Measurements from ENCODE around the gene SPATA33. TPM values are rescaled to one million over a fixed set of nuclear protein-coding genes. Genes with fewer than 3 reads are reported as not detected.
"Not testable (repeated sequence)": the region's sequence is repeated elsewhere in the genome, so short reads cannot be mapped to it uniquely, and the experiment has no call there.

The SPATA33 gene
- total RNA-seq, 2 experiments from 2014 or later, result 6.3 to 7.1 TPM

DNA sequence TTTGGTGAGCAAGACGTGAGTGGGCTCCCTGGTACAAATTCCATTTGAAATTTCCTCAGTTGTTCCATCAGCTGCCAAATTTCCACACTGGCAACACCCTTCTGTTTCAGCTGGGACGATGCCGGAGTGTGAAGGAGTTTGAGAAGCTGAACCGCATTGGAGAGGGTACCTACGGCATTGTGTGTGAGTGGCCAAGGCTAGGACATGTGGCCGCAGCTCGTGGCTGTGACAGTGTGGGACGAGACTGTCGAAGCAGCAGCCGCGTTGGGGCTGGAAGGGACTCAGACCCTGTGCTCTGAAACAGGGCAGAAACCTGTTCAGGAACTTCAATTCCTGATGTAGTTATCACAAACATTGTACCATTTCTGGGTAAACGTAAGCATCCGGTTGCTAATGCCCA lies 31.5 kb downstream of the SPATA33 start:
- ChIA-PET CTCF (interaction anchor here (0.7 to 2.3 kb wide), 3 partner anchors 10 to 46 kb away, joined by 3 to 9 read pairs (median 4); no protein-coding TSS in a partner anchor), POLR2A (interaction anchor here (0.7 to 1.6 kb wide), 2 partner anchors 12 to 43 kb away, joined by 3 to 7 read pairs; partner anchors contain the start of gene SPATA2L)
- TF ChIP-seq, protein P1, sequence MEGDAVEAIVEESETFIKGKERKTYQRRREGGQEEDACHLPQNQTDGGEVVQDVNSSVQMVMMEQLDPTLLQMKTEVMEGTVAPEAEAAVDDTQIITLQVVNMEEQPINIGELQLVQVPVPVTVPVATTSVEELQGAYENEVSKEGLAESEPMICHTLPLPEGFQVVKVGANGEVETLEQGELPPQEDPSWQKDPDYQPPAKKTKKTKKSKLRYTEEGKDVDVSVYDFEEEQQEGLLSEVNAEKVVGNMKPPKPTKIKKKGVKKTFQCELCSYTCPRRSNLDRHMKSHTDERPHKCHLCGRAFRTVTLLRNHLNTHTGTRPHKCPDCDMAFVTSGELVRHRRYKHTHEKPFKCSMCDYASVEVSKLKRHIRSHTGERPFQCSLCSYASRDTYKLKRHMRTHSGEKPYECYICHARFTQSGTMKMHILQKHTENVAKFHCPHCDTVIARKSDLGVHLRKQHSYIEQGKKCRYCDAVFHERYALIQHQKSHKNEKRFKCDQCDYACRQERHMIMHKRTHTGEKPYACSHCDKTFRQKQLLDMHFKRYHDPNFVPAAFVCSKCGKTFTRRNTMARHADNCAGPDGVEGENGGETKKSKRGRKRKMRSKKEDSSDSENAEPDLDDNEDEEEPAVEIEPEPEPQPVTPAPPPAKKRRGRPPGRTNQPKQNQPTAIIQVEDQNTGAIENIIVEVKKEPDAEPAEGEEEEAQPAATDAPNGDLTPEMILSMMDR (IDR thresholded peaks at IDR 0.05), result no peak
- ATAC-seq (no peak), DNase-seq (no peak)
- H3K27ac Mint-ChIP-seq, result no peak overlapping the region
- H3K27me3 Mint-ChIP-seq, result no peaks in the 10 kb centered on the region
- peaks cover 32% of the 10 kb centered on the region for H3K36me3 Mint-ChIP-seq (ENCODE audit: low read depth)
- H3K4me1 Mint-ChIP-seq (ENCODE audit: low read depth), result peaks cover 13% of the 10 kb centered on the region
- intact Hi-C loops (cut with micrococcal nuclease), result no loop called here
- no peaks in the 10 kb centered on the region for H3K9me3 Mint-ChIP-seq
- H3K4me3 Mint-ChIP-seq, result no peak overlapping the region

DNA sequence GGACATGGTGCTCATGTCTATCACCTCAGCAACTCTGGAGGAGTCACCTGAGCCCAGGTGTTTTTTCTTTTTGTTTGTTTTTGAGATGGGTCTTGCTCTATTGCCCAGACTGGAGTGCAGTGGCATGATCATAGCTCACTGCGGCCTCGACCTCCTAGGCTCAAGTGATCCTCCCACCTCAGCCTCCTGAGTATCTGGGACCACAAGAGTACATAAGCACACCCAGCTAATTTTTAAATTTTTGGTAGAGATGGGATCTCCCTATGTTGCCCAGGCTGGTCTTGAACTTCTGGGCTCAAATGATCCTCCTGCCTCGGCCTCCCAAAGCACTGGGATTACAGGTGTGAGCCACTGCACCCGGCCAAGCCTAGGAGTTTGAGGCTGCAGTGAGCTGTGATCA lies 32.0 kb downstream of the SPATA33 start:
- DNase-seq; H3K27me3 Mint-ChIP-seq; intact Hi-C loops (cut with micrococcal nuclease); H3K27ac Mint-ChIP-seq; H3K4me3 Mint-ChIP-seq; ATAC-seq; H3K9me3 Mint-ChIP-seq: not testable (repeated sequence)
- CTCF ChIA-PET, result interaction anchor here (0.7 to 2.3 kb wide), 2 partner anchors 11 to 47 kb away, joined by 3 to 9 read pairs; no protein-coding TSS in a partner anchor
- Mint-ChIP-seq H3K36me3 (ENCODE audit: low read depth) (peaks cover 31% of the 10 kb centered on the region), H3K4me1 (ENCODE audit: low read depth) (peaks cover 13% of the 10 kb centered on the region)
- POLR2A ChIA-PET, result interaction anchor here (0.7 kb wide), 1 partner anchor 10 kb away, joined by 3 read pairs; no protein-coding TSS in a partner anchor

DNA sequence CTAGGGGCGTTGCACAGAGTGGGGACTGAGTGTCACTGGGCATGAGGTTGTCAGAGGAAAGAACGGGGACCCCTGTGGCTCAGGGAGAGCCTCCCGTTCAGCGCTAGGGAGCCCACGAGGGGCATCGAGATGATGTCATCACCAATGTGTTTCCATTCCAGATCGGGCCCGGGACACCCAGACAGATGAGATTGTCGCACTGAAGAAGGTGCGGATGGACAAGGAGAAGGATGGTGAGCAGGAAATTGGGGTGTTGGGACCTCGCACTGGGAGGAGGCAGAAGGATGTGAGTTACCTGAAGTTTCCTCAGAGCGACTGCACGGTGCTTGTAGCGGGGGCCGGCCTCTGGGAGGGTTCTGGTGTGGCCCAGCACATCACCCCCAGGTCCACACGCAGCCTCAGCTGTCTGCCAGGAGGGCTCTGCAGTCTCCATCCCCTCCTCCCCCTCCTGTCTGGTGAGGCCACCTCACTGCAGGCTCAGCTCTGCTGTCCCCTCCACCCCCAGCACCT lies 32.8 kb downstream of the SPATA33 start:
- no peaks in the 10 kb centered on the region for H3K27me3 Mint-ChIP-seq
- POLR2A ChIA-PET, result interaction anchor here (0.7 kb wide), 1 partner anchor 9 kb away, joined by 3 read pairs; no protein-coding TSS in a partner anchor
- intact Hi-C loops (cut with micrococcal nuclease), result no loop called here
- peaks cover 14% of the 10 kb centered on the region for H3K4me1 Mint-ChIP-seq (ENCODE audit: low read depth)
- TF ChIP-seq, protein P1 (IDR thresholded peaks at IDR 0.05), result no peak
- no peak overlapping the region for H3K27ac Mint-ChIP-seq
- DNase-seq (no peak), ATAC-seq (no peak)
- no peak overlapping the region for H3K4me3 Mint-ChIP-seq
- peaks cover 31% of the 10 kb centered on the region for H3K36me3 Mint-ChIP-seq (ENCODE audit: low read depth)
- no peaks in the 10 kb centered on the region for H3K9me3 Mint-ChIP-seq
- CTCF ChIA-PET, result no interaction called here

DNA sequence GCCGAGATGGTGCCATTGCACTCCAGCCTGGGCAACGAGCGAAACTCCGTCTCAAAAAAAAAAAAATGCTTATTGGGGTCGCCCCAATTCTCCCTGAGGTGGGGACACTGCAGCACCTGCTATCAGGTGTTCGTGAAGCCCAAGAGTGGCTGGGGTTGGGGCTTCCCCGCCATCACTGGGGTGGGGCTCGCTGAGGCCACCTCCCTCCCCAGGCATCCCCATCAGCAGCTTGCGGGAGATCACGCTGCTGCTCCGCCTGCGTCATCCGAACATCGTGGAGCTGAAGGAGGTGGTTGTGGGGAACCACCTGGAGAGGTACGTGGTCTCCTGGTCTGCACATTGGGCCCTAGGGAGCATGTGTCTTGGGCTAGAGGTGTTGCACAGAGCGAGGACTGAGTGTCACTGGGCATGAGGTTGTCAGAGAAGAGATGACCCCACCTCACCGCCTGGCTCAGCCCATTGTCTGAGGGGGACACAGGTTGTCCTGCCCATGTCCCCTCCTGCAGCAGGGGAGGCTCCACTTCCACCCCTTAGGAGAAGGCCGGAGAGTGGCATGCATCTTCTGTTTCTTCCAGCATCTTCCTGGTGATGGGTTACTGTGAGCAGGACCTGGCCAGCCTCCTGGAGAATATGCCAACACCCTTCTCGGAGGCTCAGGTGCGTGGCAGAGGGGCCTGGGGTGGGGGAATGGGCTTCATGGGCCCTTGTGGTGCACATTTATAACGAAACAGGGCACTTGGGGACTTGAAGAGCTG lies 33.8 kb downstream of the SPATA33 start:
- ChIA-PET CTCF (interaction anchor here (1.1 kb wide), 1 partner anchor 9 kb away, joined by 3 read pairs; no protein-coding TSS in a partner anchor), POLR2A (no interaction called here)
- Mint-ChIP-seq H3K9me3 (no peaks in the 10 kb centered on the region), H3K27ac (no peak overlapping the region), H3K27me3 (no peaks in the 10 kb centered on the region), H3K36me3 (ENCODE audit: low read depth) (peaks cover 30% of the 10 kb centered on the region), H3K4me1 (ENCODE audit: low read depth) (peaks cover 20% of the 10 kb centered on the region), H3K4me3 (no peak overlapping the region)
- DNase-seq, result no peak
- TF ChIP-seq, protein P1 (IDR thresholded peaks at IDR 0.05), result no peak
- ATAC-seq, result no peak
- intact Hi-C loops (cut with micrococcal nuclease), result no loop called here

DNA sequence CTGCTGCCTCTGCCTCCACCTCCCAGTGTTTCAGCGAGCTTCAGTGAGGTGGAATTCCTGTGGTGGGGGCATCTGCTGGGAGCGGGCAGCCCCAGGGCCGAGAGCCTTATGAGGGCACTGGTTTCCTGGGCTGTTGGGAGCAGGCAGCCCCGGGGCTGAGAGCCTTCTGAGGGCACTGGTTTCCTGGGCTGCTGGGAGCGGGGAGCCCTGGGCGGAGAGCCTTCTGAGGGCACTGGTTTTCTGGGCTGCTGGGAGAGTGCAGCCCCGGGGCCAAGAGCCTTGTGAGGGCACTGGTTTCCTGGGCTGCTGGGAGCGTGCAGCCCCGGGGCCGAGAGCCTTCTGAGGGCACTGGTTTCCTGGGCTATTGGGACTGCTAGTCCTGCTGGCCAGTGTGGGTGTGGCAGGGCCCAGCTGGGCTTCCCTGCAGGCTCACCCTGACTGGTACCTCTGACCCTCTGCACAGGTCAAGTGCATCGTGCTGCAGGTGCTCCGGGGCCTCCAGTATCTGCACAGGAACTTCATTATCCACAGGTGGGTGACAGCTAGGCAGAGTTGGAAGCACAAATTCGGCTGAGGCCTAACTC lies 34.4 kb downstream of the SPATA33 start:
- DNase-seq, result no peak
- ATAC-seq, result no peak
- TF ChIP-seq, protein P1 (IDR thresholded peaks at IDR 0.05), result no peak
- no peaks in the 10 kb centered on the region for H3K27me3 Mint-ChIP-seq
- no peak overlapping the region for H3K4me3 Mint-ChIP-seq
- H3K4me1 Mint-ChIP-seq (ENCODE audit: low read depth), result peaks cover 23% of the 10 kb centered on the region
- intact Hi-C loops (cut with micrococcal nuclease), result no loop called here
- H3K27ac Mint-ChIP-seq, result no peak overlapping the region
- ChIA-PET CTCF (interaction anchor here (1.1 kb wide), 1 partner anchor 8 kb away, joined by 3 read pairs; no protein-coding TSS in a partner anchor), POLR2A (no interaction called here)
- H3K36me3 Mint-ChIP-seq (ENCODE audit: low read depth), result peaks cover 29% of the 10 kb centered on the region
- no peaks in the 10 kb centered on the region for H3K9me3 Mint-ChIP-seq

Measured in activated CD8-positive, alpha-beta T cell treated with anti-CD3 and anti-CD28 coated beads for 36 hours (primary cell).